ENCODE data around the gene CCDC169. TPM values are rescaled to one million over a fixed set of nuclear protein-coding genes. Genes with fewer than 3 reads are reported as not detected.

Gene CCDC169
- total and polyA plus RNA-seq, 2 donors (not counting 3 experiments of a cell fraction or from before 2014, with no cell fraction given): 1.2 to 2.5 TPM

- Histone ChIP-seq H3K9me3 (replicated peaks; ENCODE audit: control insufficient read depth, insufficient read depth, low read length) (no peaks in the 10 kb centered on the region), H3K4me1 (ENCODE audit: control insufficient read depth, extremely low read depth, insufficient read depth, low read length) (no peaks in the 10 kb centered on the region), H3K9ac (replicated peaks; ENCODE audit: extremely low read depth, insufficient read depth, low read length) (no peak overlapping the region), H3K36me3 (ENCODE audit: control insufficient read depth in 2 of 2, extremely low read depth in 1 of 2, insufficient read depth in 2 of 2, low read length in 2 of 2) (no peaks in the 10 kb centered on the region), H3K4me3 (replicated peaks in 1 of 3; ENCODE audit: insufficient read depth in 1 of 3, low read depth in 1 of 3, low read length in 3 of 3) (no peak overlapping the region), H3K4me2 (ENCODE audit: insufficient read depth, low read length) (no peak overlapping the region), H3K27ac (ENCODE audit: insufficient read depth, low read depth, low read length) (no peak overlapping the region), H3K79me2 (ENCODE audit: control insufficient read depth, insufficient read depth, low read length) (no peaks in the 10 kb centered on the region), H3K9me1 (replicated peaks; ENCODE audit: control insufficient read depth, extremely low read depth, insufficient read depth, low read length) (no peaks in the 10 kb centered on the region), H4K20me1 (replicated peaks; ENCODE audit: control insufficient read depth, extremely low read depth, insufficient read depth, low read length) (no peaks in the 10 kb centered on the region), H3K27me3 (ENCODE audit: control insufficient read depth in 2 of 2, insufficient read depth in 2 of 2, low read length in 2 of 2) (no peaks in the 10 kb centered on the region), H2AFZ (ENCODE audit: low read depth, low read length) (no peak overlapping the region)
- TF ChIP-seq MAX (IDR thresholded peaks at IDR 0.05; ENCODE audit: insufficient read depth, insufficient read length) (no peak), POLR2A (IDR thresholded peaks at IDR 0.05; ENCODE audit: low read depth, low read length) (no peak), JUN (IDR thresholded peaks at IDR 0.05; ENCODE audit: borderline replicate concordance, insufficient read depth, insufficient read length, low read depth) (no peak), EZH2 (IDR thresholded peaks at IDR 0.05; ENCODE audit: borderline replicate concordance, low read depth, low read length, severe bottlenecking) (no peak), MYC (IDR thresholded peaks at IDR 0.05; ENCODE audit: low read depth, low read length) (no peak), POLR2AphosphoS5 (IDR thresholded peaks at IDR 0.05; ENCODE audit: insufficient read depth, low read depth, low read length) (no peak), FOS (IDR thresholded peaks at IDR 0.05; ENCODE audit: borderline replicate concordance, insufficient read depth, low read length) (no peak), GATA2 (IDR thresholded peaks at IDR 0.05; ENCODE audit: insufficient read depth, insufficient read length, low read depth, low read length) (no peak)
- TF ChIP-seq, protein P1, sequence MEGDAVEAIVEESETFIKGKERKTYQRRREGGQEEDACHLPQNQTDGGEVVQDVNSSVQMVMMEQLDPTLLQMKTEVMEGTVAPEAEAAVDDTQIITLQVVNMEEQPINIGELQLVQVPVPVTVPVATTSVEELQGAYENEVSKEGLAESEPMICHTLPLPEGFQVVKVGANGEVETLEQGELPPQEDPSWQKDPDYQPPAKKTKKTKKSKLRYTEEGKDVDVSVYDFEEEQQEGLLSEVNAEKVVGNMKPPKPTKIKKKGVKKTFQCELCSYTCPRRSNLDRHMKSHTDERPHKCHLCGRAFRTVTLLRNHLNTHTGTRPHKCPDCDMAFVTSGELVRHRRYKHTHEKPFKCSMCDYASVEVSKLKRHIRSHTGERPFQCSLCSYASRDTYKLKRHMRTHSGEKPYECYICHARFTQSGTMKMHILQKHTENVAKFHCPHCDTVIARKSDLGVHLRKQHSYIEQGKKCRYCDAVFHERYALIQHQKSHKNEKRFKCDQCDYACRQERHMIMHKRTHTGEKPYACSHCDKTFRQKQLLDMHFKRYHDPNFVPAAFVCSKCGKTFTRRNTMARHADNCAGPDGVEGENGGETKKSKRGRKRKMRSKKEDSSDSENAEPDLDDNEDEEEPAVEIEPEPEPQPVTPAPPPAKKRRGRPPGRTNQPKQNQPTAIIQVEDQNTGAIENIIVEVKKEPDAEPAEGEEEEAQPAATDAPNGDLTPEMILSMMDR (IDR thresholded peaks at IDR 0.05; ENCODE audit: extremely low read depth in 1 of 2, insufficient read depth in 1 of 2, low read depth in 1 of 2, low read length in 2 of 2): no peak
- DNase-seq (ENCODE audit: low read depth, low spot score): no peak
- BruUV-seq (replicated peaks): no TSS peak
- intact Hi-C loops (cut with micrococcal nuclease): no loop called here
- ChIA-PET POLR2A (no interaction called here), CTCF (no interaction called here)
- FAIRE-seq: no peak
- dilution Hi-C loops (cut with MboI; ENCODE audit: extremely low pct_ligation_motif_present, low sequenced_read_pairs): no loop called here
Observed at GRCh38 chr13:36188441-36188840, 109.2 kb downstream of the CCDC169 start.
